NCI-H2196 treated with DMSO at 0.1 percent for 48 hours (cell line): ENCODE data around the gene SMOC1.

Experiments
- DNase-seq: peaks from one replicate; lab custom pipeline; 2025; ENCODE audit not compliant: unreplicated experiment; lab: John Stamatoyannopoulos, UW

SMOC1 gene

DNA sequence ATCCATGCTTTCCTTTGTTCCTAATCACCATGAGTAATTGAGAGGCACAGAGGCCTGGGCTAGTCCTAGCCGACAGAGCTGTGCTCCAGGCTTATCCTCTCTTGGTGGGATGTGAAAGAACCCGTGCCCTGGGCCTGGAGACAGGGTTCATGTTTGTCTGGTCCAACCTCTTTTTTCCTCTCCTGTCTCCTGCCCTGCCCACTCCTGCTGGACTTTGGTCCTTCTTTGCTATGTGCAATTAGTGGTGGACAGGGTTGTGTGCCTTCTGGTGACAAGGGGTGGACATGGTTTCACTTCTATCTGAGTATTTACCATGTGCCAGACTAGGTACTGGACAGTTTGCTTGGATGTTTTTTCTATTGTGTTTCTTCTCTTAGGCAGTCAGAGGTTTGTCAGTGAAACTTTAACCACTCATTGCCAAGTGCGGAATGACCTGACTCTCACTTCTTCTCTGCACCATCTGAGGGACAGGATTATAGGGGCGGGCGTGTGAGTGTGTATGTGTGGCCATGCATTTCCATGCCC lies 126.1 kb downstream of the SMOC1 start:
- no peak for DNase-seq

GRCh38 chr14:70006699-70007098 lies 127.5 kb downstream of the SMOC1 start:
- no peak for DNase-seq

- DNase-seq: no peak
Measured at GRCh38 chr14:70008284-70009262, 129.4 kb downstream of the SMOC1 start.

DNA sequence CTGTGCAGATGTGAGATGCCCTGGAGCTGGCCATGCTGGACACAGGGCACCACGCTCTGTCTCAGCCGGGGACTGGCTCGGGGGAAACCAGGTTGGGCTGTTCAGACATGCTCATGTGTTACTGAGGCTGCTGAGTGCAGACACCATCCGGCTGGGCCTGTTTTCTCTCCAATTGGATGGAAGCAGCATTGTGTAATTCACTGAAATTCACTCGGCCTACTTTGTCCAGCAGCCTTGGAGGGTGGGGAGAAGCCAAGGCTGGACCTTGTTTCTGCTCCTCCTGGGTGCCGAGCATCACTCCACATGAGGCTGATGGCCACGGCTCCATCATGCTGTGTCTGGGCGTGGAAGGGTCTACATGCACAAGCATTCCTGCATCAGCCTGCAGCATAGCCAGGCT lies 130.7 kb downstream of the SMOC1 start:
- DNase-seq: no peak

DNA sequence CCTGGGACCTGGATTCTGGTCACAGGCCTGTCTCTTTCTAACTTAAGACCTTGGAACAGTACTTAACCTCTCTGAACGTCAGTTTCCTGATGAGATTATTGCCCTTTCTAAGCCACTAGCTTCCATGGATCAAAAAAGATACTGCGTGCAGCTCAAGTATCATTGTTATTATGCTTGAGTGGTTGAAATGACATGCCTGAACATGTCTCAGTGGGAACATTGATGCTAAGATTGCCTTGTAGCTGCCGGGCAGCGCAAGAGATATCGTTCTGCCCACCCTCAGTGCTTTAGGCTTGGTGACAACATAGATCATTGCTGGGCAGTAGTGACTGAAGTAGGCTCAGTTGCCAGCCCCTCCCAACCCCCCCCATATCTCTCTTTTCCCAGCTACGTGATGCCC lies 131.9 kb downstream of the SMOC1 start:
- DNase-seq: peak; percentile 26

DNA sequence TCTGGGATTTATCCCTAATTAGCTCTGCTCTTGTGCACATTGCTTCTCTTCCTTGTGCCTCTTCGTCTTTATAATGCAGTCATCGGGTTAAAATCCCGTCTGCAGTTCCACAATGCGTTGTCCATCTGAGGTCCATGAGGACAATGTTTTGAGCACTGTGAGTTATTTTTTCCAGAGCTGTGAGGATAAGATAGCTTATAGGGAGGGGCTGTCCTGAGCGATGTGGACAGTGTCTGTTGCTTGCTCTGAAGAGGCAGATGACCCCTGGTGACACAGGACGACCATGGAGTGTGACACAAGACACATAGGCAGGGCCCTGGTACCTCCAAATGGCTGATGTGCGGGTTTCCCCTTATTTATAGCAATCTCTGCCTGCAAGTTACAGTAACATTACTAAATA lies 132.5 kb downstream of the SMOC1 start:
- no peak for DNase-seq

GRCh38 chr14:70013271-70013873 lies 134.2 kb downstream of the SMOC1 start:
- DNase-seq: no peak

DNA sequence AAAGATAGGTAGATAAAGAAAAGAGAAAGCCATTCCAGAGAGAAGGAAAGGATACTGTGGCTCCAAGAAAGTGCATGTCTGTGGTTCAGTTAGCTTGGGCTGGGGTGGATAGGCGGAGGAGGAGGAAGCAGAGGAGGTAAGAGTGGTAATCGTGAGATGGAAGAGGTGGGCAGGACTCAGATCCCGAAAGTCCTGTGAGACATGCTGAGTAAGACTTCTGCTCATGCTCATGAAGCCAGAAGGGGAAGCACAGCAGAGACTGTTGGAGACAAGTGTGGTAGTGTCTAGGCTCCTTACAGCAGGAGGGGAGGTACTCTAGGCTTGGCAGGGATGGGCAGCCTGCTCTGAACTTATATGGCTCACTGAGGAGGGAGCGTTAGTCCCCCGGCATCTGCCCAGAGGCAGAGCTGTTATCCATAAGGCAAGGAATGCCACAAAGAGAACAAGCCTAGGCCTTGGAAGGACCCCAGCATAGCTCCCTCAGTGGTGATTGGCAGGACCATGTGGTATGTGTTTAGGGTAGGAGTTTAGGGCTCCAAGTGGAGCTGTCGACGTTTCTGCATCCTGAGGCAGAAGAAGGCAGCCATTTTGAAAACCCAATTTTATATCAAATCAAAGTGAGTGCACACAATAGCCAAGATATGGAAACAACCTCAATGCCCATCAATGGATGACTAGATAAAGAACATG lies 135.3 kb downstream of the SMOC1 start:
- DNase-seq: no peak

DNA sequence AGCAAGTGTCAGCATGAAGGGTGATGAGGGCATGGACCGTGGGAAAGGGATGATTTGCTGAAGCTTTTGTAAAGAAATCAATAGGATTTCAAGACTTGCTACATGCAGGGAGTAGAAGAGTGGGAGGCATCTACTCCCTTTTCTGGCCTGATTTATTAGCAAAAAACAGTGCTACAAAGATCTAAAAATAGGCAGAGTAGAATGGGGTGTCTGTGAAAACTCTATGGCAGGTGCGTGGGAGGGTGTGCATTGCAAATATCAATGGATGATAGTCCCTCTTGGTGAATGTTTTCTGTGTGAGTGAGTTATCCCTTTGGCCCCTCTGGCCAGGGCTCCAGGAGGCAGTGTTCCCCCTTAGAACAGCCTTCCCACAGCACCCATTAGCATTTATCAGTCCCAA lies 139.0 kb downstream of the SMOC1 start:
- no peak for DNase-seq

- DNase-seq: no peak
Measured at GRCh38 chr14:70018713-70019211, 139.5 kb downstream of the SMOC1 start.

- DNase-seq: no peak
Measured at GRCh38 chr14:70019695-70020094, 140.5 kb downstream of the SMOC1 start.

DNA sequence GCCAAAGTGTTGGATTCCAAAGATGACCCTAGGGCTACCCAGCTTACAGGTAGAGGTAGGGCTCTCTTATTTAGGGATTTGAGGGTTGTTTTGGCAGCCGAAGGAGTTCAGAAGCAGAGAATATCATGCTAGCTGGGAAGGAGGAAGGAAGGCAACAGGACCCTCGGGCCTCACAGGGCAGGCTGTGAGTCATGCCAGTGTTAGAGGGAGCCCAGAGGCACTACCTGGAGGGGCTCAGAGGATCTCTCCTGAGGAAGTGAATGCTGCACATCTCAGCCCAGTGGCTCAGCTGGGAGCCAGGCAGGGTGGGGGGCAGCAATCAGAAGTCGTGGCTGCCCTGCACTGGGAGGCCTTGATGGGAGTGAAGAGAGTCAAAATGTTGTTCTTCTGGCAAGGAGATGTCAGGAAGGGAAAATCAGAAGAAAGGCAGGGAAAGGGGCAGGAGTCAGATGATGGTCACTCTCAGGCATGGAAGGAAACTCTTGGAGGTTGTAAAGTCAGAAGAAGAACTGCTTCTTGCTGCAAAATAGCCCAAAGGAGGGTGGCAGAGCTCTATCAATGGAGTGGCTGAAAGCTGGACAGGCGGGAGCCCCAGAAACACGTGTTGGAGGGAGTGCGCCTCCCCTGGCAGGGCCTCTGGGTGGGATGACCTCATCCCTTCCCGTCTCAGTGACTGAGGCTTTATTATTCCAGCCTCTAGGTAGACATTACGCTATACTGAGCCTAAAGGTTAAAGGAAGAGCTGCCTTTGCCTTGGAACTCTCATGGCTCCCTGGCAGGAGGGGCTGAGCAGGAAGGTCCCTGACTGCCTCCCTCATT lies 141.3 kb downstream of the SMOC1 start:
- no peak for DNase-seq

DNA sequence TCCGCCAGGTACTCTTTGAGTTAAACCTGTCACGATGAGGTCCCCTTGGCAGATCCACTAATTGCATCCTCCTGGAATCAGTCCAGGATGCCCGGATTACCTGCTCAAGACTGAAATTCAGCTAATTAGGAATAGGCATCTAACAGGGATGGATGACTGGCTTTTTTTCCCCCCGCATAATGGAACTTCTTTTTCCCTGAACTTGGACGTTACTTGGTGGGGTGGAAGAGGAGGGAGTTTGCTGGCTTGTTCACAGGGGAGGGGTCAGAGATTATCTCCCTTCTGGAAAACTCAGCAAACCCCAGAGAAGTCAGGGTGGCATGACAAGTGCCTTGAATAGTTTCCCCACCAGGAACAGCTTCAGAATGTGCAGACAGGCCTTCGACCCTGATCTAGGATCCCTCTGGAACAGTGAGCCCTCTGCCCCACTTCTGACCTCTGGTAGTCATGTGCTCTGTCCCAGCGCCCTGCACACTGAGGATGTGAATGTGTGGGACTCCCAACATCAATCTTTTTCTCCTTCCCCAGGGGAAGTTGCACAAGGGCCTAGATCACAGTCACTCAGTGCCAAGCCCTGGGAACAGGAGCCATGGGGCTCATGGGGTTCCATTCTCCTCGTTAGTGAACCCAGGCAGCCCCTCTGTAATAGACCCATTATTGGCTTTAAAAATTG lies 142.5 kb downstream of the SMOC1 start:
- DNase-seq: no peak

- no peak for DNase-seq
Measured at GRCh38 chr14:70022771-70023445, 143.7 kb downstream of the SMOC1 start.

- no peak for DNase-seq
Measured at GRCh38 chr14:70023871-70024270, 144.7 kb downstream of the SMOC1 start.

DNA sequence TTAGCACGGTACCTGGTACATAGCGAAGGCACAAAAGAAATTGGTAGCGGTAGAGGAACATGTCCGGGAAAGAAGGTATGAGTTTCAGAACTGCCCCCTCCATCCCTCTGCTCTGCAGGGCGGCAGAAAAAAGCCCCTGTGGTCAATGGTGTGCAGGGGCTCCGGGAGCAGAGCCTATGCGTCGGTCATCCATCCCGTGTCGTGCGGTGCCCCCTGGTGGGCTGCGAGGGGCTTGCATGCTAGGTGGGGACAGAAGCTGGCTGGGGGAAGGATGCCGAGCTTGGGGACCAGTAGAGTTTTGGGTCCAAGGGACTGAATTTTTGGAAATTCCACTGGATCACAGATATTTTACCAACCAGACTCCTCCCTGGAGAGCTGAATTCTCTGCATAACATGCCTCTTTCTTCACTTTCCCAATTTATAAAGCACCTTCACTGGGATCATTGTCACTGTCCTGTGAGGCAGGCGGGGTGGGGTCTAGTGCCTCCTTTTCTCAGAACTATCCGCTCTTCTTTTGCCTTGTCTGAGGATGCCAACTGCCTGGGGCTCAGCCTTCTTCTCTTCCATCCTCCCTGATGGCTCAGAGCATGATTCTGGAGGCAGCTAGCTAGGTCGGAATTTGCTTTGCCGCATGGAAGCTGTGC lies 148.7 kb downstream of the SMOC1 start:
- DNase-seq: no peak

DNA sequence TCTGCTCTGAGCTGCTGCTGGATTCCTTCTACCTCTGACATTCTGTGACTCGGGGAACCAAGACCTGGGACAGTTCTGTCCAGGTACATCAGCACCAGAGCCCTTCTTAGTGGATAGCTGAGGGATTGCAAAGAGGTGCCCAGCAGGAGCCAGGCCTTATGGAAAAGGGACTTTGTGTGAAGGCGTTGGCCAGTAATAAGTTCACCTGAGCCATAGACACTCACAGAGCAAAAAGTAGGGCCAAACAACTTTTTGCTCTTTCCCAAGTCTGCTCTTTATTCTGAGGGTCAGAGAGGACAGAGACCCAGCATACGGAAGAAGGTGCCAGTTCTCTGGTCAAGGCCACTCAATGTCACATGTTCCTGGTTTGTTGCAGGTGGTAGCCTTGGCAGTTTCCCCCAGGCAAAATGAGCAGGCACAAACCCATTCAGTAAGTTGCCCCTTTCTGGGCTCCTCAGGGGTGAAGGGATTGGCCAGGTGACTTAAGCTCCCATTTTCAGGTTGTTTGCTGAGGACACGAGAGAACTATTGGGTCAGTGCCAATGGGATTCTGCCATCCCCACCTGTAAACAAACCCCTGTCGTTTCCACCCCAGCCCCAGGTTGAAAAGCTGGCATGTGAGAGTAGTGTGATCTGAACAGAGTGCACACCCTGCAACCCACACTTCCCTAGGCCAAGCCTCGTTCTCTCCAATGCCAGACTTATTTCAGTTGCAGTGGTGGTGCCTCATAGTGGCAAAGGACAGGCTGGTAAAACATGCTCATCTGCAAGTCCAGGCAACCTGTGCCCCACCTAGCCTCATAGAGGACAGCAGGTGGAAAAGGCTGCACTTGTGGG lies 150.3 kb downstream of the SMOC1 start:
- DNase-seq: peak; percentile 23

DNA sequence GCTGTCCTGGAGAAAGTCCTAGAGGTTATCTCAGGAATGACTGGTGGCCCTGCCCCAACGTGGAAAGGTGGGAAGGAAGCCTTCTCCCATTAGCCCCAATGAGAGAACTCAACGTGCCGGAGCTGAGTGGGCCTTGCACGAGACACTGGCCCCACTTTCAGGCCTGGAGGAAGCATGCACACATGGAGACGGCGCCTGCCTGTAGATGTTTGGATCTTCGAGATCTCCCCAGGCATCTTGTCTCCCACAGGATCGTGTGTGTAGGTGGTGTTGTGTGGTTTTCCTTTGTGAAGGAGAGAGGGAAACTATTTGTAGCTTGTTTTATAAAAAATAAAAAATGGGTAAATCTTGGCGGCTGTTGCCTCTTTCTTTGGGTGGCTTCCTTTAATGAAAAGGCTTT lies 152.8 kb downstream of the SMOC1 start:
- no peak for DNase-seq
